ENCODE measurements around the gene C9orf153. TPM values are rescaled to one million over a fixed set of nuclear protein-coding genes. Genes with fewer than 3 reads are reported as not detected.

Gene C9orf153
- polyA plus RNA-seq, 4 donors = 0.09 to 0.29 (median 0.21) TPM; not detected in 1

GRCh38 chr9:86274821-86275643 lies 15.6 kb upstream of the C9orf153 start:
- no peak for DNase-seq (ENCODE audit: low read depth in 4 of 4, low spot score in 3 of 4)

GRCh38 chr9:86272221-86272620 lies 12.8 kb upstream of the C9orf153 start:
- no peak for DNase-seq (ENCODE audit: low read depth in 4 of 4, low spot score in 3 of 4)

- DNase-seq (ENCODE audit: low read depth in 4 of 4, low spot score in 3 of 4) = no peak
Measured at GRCh38 chr9:86263876-86264275, 4.4 kb upstream of the C9orf153 start.

- no peak for DNase-seq (ENCODE audit: low read depth in 4 of 4, low spot score in 3 of 4)
Measured at GRCh38 chr9:86262492-86262891, 3.0 kb upstream of the C9orf153 start.

GRCh38 chr9:86257391-86257790 lies 2.1 kb downstream of the C9orf153 start:
- no peak for DNase-seq (ENCODE audit: low read depth in 4 of 4, low spot score in 3 of 4)

- DNase-seq (ENCODE audit: low read depth in 4 of 4, low spot score in 3 of 4) = no peak
Measured at GRCh38 chr9:86256653-86257052, 2.8 kb downstream of the C9orf153 start.

- DNase-seq (ENCODE audit: low read depth in 4 of 4, low spot score in 3 of 4) = no peak
Measured at GRCh38 chr9:86253577-86253976, 5.9 kb downstream of the C9orf153 start.

GRCh38 chr9:86252870-86253269 lies 6.6 kb downstream of the C9orf153 start:
- DNase-seq (ENCODE audit: low read depth in 4 of 4, low spot score in 3 of 4) = no peak

- no peak for DNase-seq (ENCODE audit: low read depth in 4 of 4, low spot score in 3 of 4)
Measured at GRCh38 chr9:86250123-86250522, 9.3 kb downstream of the C9orf153 start.

GRCh38 chr9:86248746-86249145 lies 10.7 kb downstream of the C9orf153 start:
- DNase-seq (ENCODE audit: low read depth in 4 of 4, low spot score in 3 of 4) = no peak

GRCh38 chr9:86246752-86247161 lies 12.7 kb downstream of the C9orf153 start:
- no peak for DNase-seq (ENCODE audit: low read depth in 4 of 4, low spot score in 3 of 4)

- DNase-seq (ENCODE audit: low read depth in 4 of 4, low spot score in 3 of 4) = no peak
Measured at GRCh38 chr9:86242071-86242470, 17.4 kb downstream of the C9orf153 start.

GRCh38 chr9:86241216-86241615 lies 18.2 kb downstream of the C9orf153 start:
- DNase-seq (ENCODE audit: low read depth in 4 of 4, low spot score in 3 of 4) = no peak

- no peak for DNase-seq (ENCODE audit: low read depth in 4 of 4, low spot score in 3 of 4)
Measured at GRCh38 chr9:86238861-86239770, 20.3 kb downstream of the C9orf153 start.

GRCh38 chr9:86230858-86231257 lies 28.6 kb downstream of the C9orf153 start:
- DNase-seq (ENCODE audit: low read depth in 4 of 4, low spot score in 3 of 4) = no peak

GRCh38 chr9:86222667-86223066 lies 36.8 kb downstream of the C9orf153 start:
- DNase-seq (ENCODE audit: low read depth in 4 of 4, low spot score in 3 of 4) = no peak

- DNase-seq (ENCODE audit: low read depth in 4 of 4, low spot score in 3 of 4) = no peak
Measured at GRCh38 chr9:86219606-86220005, 39.9 kb downstream of the C9orf153 start.

GRCh38 chr9:86217076-86217755 lies 42.2 kb downstream of the C9orf153 start:
- DNase-seq (ENCODE audit: low read depth in 4 of 4, low spot score in 3 of 4) = no peak

GRCh38 chr9:86207193-86207592 lies 52.3 kb downstream of the C9orf153 start:
- no peak for DNase-seq (ENCODE audit: low read depth in 4 of 4, low spot score in 3 of 4)

- DNase-seq (ENCODE audit: low read depth in 4 of 4, low spot score in 3 of 4) = no peak
Measured at GRCh38 chr9:86202338-86202882, 57.0 kb downstream of the C9orf153 start.

All from left renal pelvis (tissue), 4 donors.